ENCODE data around the gene CAND1. TPM values are rescaled to one million over a fixed set of nuclear protein-coding genes. Genes with fewer than 3 reads are reported as not detected.

The CAND1 gene
- total and polyA plus RNA-seq, 8 donors: 11.6 to 175 (median 32.1) TPM

GRCh38 chr12:67274186-67274585, 5.0 kb downstream of the CAND1 start:
- intact Hi-C loops (cut with DNase I; ENCODE audit: low total_unique reads): no loop called here
- Histone ChIP-seq H3K27ac (peak overlapping the region in 2 of 5 donors; percentile 10 to 43), H3K36me3 (no peaks in the 10 kb centered on the region), H3K4me1 (peaks cover 21 to 90% (median 62%) of the 10 kb centered on the region in 4 donors), H3K4me3 (no peak overlapping the region), H3K27me3 (no peaks in the 10 kb centered on the region), H3K9me3 (no peaks in the 10 kb centered on the region)
- DNase-seq: no peak
- whole genome bisulfite sequencing, 5 donors: 8 to 25% (median 10%) methylated on average over 3 of the region's 3 CpGs
- TF ChIP-seq POLR2AphosphoS5 (IDR thresholded peaks at IDR 0.05) (no peak), EP300 (IDR thresholded peaks at IDR 0.05) (no peak), POLR2A (IDR thresholded peaks at IDR 0.05) (no peak), CTCF (IDR thresholded peaks at IDR 0.05) (no peak)

GRCh38 chr12:67275380-67275913, 6.3 kb downstream of the CAND1 start:
- no peaks in the 10 kb centered on the region for H3K27me3 ChIP-seq
- no peaks in the 10 kb centered on the region for H3K36me3 ChIP-seq
- no peak for DNase-seq
- peaks cover 30 to 100% (median 72%) of the 10 kb centered on the region in 4 donors for H3K4me1 ChIP-seq
- WGBS, 5 donors: 76 to 86% (median 81%) methylated on average over 6 of the region's 6 CpGs
- intact Hi-C loops (cut with DNase I; ENCODE audit: low total_unique reads): no loop called here
- no peak overlapping the region for H3K27ac ChIP-seq
- no peak for TF ChIP-seq CTCF (IDR thresholded peaks at IDR 0.05)
- TF ChIP-seq POLR2A (IDR thresholded peaks at IDR 0.05): no peak
- TF ChIP-seq EP300 (IDR thresholded peaks at IDR 0.05): no peak
- TF ChIP-seq POLR2AphosphoS5 (IDR thresholded peaks at IDR 0.05): no peak
- no peak overlapping the region for H3K4me3 ChIP-seq
- H3K9me3 ChIP-seq: no peaks in the 10 kb centered on the region

- H3K27ac ChIP-seq: no peak overlapping the region
- DNase-seq: no peak
- no peaks in the 10 kb centered on the region for H3K9me3 ChIP-seq
- H3K27me3 ChIP-seq: no peaks in the 10 kb centered on the region
- intact Hi-C loops (cut with DNase I; ENCODE audit: low total_unique reads): no loop called here
- 50 to 70% (median 58%) methylated on average over 3 of the region's 3 CpGs for WGBS, 5 donors
- peaks cover 30 to 100% (median 73%) of the 10 kb centered on the region in 4 donors for H3K4me1 ChIP-seq
- H3K4me3 ChIP-seq: no peak overlapping the region
- TF ChIP-seq EP300 (IDR thresholded peaks at IDR 0.05): no peak
- no peak for TF ChIP-seq POLR2A (IDR thresholded peaks at IDR 0.05)
- TF ChIP-seq POLR2AphosphoS5 (IDR thresholded peaks at IDR 0.05): no peak
- no peak for TF ChIP-seq CTCF (IDR thresholded peaks at IDR 0.05)
- H3K36me3 ChIP-seq: no peaks in the 10 kb centered on the region
Measured at GRCh38 chr12:67276421-67276820, 7.3 kb downstream of the CAND1 start.

GRCh38 chr12:67279637-67280036, 10.5 kb downstream of the CAND1 start:
- no peak overlapping the region for H3K27ac ChIP-seq
- no peaks in the 10 kb centered on the region for H3K27me3 ChIP-seq
- DNase-seq: no peak
- no peaks in the 10 kb centered on the region for H3K9me3 ChIP-seq
- 14 to 28% (median 18%) methylated on average over 1 of the region's 1 CpG for WGBS, 5 donors
- peaks cover 22 to 71% (median 55%) of the 10 kb centered on the region in 4 donors for H3K4me1 ChIP-seq
- H3K4me3 ChIP-seq: no peak overlapping the region
- H3K36me3 ChIP-seq: peaks cover 0 to 20% (median 15%) of the 10 kb centered on the region in 4 donors
- no peak for TF ChIP-seq POLR2A (IDR thresholded peaks at IDR 0.05)
- no peak for TF ChIP-seq CTCF (IDR thresholded peaks at IDR 0.05)
- no peak for TF ChIP-seq POLR2AphosphoS5 (IDR thresholded peaks at IDR 0.05)
- TF ChIP-seq EP300 (IDR thresholded peaks at IDR 0.05): no peak
- intact Hi-C loops (cut with DNase I; ENCODE audit: low total_unique reads): no loop called here
